Thoracic aorta (tissue), 2 donors: ENCODE measurements around the gene CYB5R4. TPM values are rescaled to one million over a fixed set of nuclear protein-coding genes. Genes with fewer than 3 reads are reported as not detected.

Experiments used
- ATAC-seq: fragments of 150-250 bp; one replicate; pipeline ENCODE4 v1.8.0; 2017; ENCODE audit warnings: low read depth; ENCODE audit not compliant: insufficient number of reproducible peaks, low FRiP score
- DNase-seq: peaks from one replicate; pipeline ENCODE4 v3.0.0-alpha.2; 2020; ENCODE audit warnings: low spot score
- H3K27ac ChIP-seq, 2 donors: fragments of 200-600 bp; sonication (generic); 1 replicate in 1 of 2; 2 replicates in 1 of 2; pipeline ENCODE4 v1.5.1; 2016; ENCODE audit warnings: mild to moderate bottlenecking in 2 of 2, moderate library complexity in 2 of 2
- H3K27me3 ChIP-seq: fragments of 200-600 bp; sonication (generic); replicated peaks from 2 replicates; pipeline ENCODE4 v1.6.0; 2016; ENCODE audit warnings: mild to moderate bottlenecking; ENCODE audit not compliant: insufficient read depth
- H3K36me3 ChIP-seq: fragments of 200-600 bp; sonication (generic); one replicate; pipeline ENCODE4 v1.5.1; 2016
- H3K4me1 ChIP-seq, 2 donors: fragments of 200-600 bp; sonication (generic); 1 replicate in 1 of 2; 2 replicates in 1 of 2; pipeline versions ENCODE4 v1.5.1 to v1.6.0; 2016; ENCODE audit warnings: low read depth in 2 of 2, mild to moderate bottlenecking in 1 of 2; ENCODE audit not compliant: control insufficient read depth in 1 of 2
- H3K4me3 ChIP-seq: fragments of 200-600 bp; sonication (generic); 2 replicates; pipeline ENCODE4 v1.5.1; 2016; ENCODE audit warnings: mild to moderate bottlenecking
- H3K9me3 ChIP-seq: fragments of 200-600 bp; sonication (generic); 2 replicates; pipeline ENCODE4 v1.5.1; 2016
- total RNA-seq, 2 donors: library from RNA; depleted of rRNA; stranded (reverse); fragments of >200 nt; gene quantifications; one replicate each; pipeline versions ENCODE4 v1.1.0 to v1.2.3, GENCODE V29; 2016
- TF ChIP-seq, protein P1 (sequence below): fragments of 200-600 bp; sonication (generic); IDR thresholded peaks from one replicate; pipeline ENCODE4 v1.5.1; 2019; ENCODE audit warnings: antibody characterized with exemption

The CYB5R4 gene
- total RNA-seq, 2 donors from 2014 or later = 9.1 to 16.2 TPM

DNA sequence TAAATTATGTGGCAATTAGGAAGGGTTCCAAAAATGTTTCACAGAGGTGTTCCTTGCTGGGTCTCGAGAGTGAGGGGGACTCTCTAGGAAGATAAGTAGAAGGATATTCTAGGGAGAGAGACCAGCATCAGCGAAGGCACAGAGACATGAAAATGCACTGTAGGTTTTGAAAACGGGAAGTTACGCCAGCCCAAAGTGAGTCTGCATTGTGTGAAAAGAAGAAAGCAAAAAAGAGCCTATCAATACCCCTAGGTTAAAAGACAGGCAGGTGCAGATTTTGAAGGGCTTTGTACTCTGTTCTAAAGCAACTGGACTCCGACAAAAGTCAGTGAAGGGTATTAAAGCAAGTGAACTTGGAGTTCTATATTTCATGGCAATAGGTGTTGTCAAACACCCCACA is 148.4 kb downstream of the CYB5R4 start:
- TF ChIP-seq, protein P1, sequence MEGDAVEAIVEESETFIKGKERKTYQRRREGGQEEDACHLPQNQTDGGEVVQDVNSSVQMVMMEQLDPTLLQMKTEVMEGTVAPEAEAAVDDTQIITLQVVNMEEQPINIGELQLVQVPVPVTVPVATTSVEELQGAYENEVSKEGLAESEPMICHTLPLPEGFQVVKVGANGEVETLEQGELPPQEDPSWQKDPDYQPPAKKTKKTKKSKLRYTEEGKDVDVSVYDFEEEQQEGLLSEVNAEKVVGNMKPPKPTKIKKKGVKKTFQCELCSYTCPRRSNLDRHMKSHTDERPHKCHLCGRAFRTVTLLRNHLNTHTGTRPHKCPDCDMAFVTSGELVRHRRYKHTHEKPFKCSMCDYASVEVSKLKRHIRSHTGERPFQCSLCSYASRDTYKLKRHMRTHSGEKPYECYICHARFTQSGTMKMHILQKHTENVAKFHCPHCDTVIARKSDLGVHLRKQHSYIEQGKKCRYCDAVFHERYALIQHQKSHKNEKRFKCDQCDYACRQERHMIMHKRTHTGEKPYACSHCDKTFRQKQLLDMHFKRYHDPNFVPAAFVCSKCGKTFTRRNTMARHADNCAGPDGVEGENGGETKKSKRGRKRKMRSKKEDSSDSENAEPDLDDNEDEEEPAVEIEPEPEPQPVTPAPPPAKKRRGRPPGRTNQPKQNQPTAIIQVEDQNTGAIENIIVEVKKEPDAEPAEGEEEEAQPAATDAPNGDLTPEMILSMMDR = no peak
- Histone ChIP-seq H3K27me3 (no peaks in the 10 kb centered on the region), H3K27ac (no peak overlapping the region), H3K4me1 (no peaks in the 10 kb centered on the region), H3K36me3 (no peaks in the 10 kb centered on the region), H3K4me3 (no peak overlapping the region), H3K9me3 (no peaks in the 10 kb centered on the region)
- ATAC-seq = no peak
- DNase-seq = no peak

DNA sequence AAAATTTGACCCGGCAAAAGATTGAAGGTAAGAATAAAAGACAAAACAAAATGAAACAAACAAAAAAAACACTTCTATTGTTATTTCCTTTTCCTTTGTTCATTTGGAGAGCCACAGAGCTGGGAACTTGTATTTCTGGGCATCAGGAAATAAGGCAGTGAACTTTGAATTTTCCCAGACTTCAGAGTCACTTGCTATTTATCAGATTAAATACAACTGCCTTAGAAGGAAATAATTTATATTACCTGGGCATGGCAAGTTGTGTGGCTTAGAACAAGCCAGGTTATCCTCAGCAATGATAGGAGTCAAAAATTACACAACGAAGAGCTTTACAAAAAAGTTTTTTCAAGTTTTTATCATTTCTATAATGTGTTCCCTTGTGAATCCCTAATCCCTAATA is 153.9 kb downstream of the CYB5R4 start:
- DNase-seq = no peak
- ATAC-seq = no peak

DNA sequence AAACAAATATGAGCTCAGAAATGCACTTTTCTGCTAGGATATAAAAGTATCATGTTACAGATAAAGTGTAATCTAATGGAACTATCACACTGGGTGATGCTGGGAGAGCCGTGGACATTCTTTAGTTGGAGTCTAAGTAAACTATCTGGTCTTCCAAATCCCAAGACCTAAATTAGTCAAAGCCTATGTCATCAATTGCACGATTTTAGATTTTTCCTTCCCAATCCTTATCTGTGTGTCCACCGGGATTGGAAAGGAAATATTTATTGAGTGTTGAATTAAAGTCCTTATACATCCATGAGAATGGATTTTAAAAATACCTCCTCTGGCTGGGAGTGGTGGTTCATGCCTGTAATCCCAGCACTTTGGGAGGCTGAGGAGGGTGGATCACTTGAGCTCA is 154.4 kb downstream of the CYB5R4 start:
- DNase-seq (no peak), ATAC-seq (no peak)
- Histone ChIP-seq H3K4me3 (no peak overlapping the region), H3K4me1 (no peaks in the 10 kb centered on the region), H3K9me3 (no peaks in the 10 kb centered on the region), H3K36me3 (no peaks in the 10 kb centered on the region), H3K27me3 (no peaks in the 10 kb centered on the region), H3K27ac (no peak overlapping the region)
- TF ChIP-seq, protein P1 = no peak

More for the DNA sequence above, 153.9 kb downstream of the CYB5R4 start:
- Histone ChIP-seq H3K27ac (no peak overlapping the region), H3K4me1 (no peaks in the 10 kb centered on the region), H3K9me3 (no peaks in the 10 kb centered on the region), H3K4me3 (no peak overlapping the region), H3K36me3 (no peaks in the 10 kb centered on the region), H3K27me3 (no peaks in the 10 kb centered on the region)
- TF ChIP-seq, protein P1 = no peak

DNA sequence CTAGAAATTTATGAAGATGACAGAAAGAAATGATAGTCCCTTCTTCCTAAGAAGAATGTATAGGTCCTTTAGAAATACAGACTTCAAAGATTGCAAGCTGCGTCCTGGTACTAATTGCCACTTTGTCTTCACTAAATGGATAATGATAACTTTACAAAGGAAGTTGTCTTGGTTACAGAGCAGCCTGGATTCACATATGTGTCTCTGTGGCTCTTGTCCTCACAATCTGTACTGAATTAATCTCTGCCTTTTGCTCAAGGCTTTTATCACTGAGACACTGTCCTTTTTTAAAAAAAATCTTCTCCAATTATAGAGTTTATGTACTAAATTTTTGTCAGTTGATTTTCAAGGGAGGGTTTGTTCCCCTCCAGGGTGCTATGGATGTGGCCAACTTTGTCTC is 156.5 kb downstream of the CYB5R4 start:
- DNase-seq (no peak), ATAC-seq (no peak)
- no peaks in the 10 kb centered on the region for H3K27me3 ChIP-seq
- TF ChIP-seq, protein P1 = no peak
- H3K4me3 ChIP-seq = no peak overlapping the region
- no peaks in the 10 kb centered on the region for H3K9me3 ChIP-seq
- no peaks in the 10 kb centered on the region for H3K4me1 ChIP-seq
- H3K36me3 ChIP-seq = no peaks in the 10 kb centered on the region
- H3K27ac ChIP-seq = no peak overlapping the region

Other genes starting within 250 kb of the CYB5R4 start
- gene SNAP91, start 150.6 kb upstream of the CYB5R4 start, total RNA-seq = 1 to 10 TPM; 3.0 TPM
- gene RIPPLY2, start 6.3 kb upstream of the CYB5R4 start, total RNA-seq = not detected
- 100 to 1,000 TPM in 1 of 2 donors, 10 to 100 TPM in 1; 67.5 to 104 TPM for gene MRAP2, start 174.1 kb downstream of the CYB5R4 start, total RNA-seq